Neural cell (in vitro differentiated cells): ENCODE measurements around the gene CARMIL1.

Experiments used
- EP300 ChIP-seq: fragments of 450-650 bp; conservative IDR thresholded peaks from 2 replicates; pipeline ENCODE4 v1.6.1; 2014; ENCODE audit warnings: antibody characterized with exemption, mild to moderate bottlenecking, moderate library complexity; ENCODE audit not compliant: poor library complexity, severe bottlenecking
- EZH2 ChIP-seq: fragments of 200-600, 300-800 bp; shearing (Covaris generic), sonication (generic); IDR thresholded peaks from 2 replicates; pipeline ENCODE4 v1.6.1; 2014; ENCODE audit warnings: antibody characterized with exemption, low read length, borderline replicate concordance, mild to moderate bottlenecking; ENCODE audit not compliant: insufficient read depth, poor library complexity, severe bottlenecking
- MXI1 ChIP-seq: fragments of 450-650 bp; conservative IDR thresholded peaks from 2 replicates; pipeline ENCODE4 v1.6.1; 2014; ENCODE audit warnings: antibody characterized with exemption, mild to moderate bottlenecking; ENCODE audit not compliant: poor library complexity, severe bottlenecking
- POLR2AphosphoS5 ChIP-seq: IDR thresholded peaks from 2 replicates; pipeline ENCODE4 v1.6.1; 2012
- RAD21 ChIP-seq: fragments of 450-650 bp; conservative IDR thresholded peaks from 2 replicates; pipeline ENCODE4 v1.6.1; 2014; ENCODE audit warnings: antibody characterized with exemption, mild to moderate bottlenecking, moderate library complexity
- SMC3 ChIP-seq: fragments of 450-650 bp; conservative IDR thresholded peaks from 2 replicates; pipeline ENCODE4 v1.6.1; 2014; ENCODE audit warnings: antibody characterized with exemption, mild to moderate bottlenecking, moderate library complexity; ENCODE audit not compliant: poor library complexity
- TAF1 ChIP-seq: IDR thresholded peaks from 2 replicates; pipeline ENCODE4 v1.6.1; 2012; ENCODE audit warnings: low read depth
- TF ChIP-seq, protein P1 (sequence below): fragments of 450-650 bp; IDR thresholded peaks from 2 replicates; pipeline ENCODE4 v1.5.1; 2014; ENCODE audit warnings: antibody characterized with exemption, mild to moderate bottlenecking, moderate library complexity; ENCODE audit not compliant: poor library complexity, severe bottlenecking
- TF ChIP-seq, protein P2 (sequence below): IDR thresholded peaks from 2 replicates; pipeline ENCODE4 v1.6.1; 2012; ENCODE audit warnings: borderline replicate concordance

DNA sequence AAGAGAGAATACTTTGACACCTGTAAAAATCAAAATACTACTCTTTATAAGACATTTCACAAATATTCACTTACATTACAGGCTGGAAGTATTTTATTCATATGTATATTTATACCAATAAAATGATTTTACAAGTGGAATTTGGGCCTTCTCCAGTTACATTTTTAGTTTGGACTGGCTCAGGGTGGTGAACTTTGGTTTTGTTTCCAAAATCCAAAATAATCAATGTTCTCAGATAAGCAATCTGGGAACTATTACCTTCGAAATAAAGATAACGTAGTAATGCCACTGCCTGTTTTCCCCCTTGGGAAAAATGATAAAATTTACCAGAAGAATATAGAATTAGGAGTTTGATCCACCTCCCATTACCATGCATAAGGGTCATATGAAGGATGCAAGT lies 341.2 kb downstream of the CARMIL1 start:
- TF ChIP-seq, protein P1, sequence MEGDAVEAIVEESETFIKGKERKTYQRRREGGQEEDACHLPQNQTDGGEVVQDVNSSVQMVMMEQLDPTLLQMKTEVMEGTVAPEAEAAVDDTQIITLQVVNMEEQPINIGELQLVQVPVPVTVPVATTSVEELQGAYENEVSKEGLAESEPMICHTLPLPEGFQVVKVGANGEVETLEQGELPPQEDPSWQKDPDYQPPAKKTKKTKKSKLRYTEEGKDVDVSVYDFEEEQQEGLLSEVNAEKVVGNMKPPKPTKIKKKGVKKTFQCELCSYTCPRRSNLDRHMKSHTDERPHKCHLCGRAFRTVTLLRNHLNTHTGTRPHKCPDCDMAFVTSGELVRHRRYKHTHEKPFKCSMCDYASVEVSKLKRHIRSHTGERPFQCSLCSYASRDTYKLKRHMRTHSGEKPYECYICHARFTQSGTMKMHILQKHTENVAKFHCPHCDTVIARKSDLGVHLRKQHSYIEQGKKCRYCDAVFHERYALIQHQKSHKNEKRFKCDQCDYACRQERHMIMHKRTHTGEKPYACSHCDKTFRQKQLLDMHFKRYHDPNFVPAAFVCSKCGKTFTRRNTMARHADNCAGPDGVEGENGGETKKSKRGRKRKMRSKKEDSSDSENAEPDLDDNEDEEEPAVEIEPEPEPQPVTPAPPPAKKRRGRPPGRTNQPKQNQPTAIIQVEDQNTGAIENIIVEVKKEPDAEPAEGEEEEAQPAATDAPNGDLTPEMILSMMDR = no peak
- TF ChIP-seq EZH2 (no peak), EP300 (no peak), POLR2AphosphoS5 (no peak), MXI1 (no peak), SMC3 (no peak), RAD21 (no peak), TAF1 (no peak)
- TF ChIP-seq, protein P2, sequence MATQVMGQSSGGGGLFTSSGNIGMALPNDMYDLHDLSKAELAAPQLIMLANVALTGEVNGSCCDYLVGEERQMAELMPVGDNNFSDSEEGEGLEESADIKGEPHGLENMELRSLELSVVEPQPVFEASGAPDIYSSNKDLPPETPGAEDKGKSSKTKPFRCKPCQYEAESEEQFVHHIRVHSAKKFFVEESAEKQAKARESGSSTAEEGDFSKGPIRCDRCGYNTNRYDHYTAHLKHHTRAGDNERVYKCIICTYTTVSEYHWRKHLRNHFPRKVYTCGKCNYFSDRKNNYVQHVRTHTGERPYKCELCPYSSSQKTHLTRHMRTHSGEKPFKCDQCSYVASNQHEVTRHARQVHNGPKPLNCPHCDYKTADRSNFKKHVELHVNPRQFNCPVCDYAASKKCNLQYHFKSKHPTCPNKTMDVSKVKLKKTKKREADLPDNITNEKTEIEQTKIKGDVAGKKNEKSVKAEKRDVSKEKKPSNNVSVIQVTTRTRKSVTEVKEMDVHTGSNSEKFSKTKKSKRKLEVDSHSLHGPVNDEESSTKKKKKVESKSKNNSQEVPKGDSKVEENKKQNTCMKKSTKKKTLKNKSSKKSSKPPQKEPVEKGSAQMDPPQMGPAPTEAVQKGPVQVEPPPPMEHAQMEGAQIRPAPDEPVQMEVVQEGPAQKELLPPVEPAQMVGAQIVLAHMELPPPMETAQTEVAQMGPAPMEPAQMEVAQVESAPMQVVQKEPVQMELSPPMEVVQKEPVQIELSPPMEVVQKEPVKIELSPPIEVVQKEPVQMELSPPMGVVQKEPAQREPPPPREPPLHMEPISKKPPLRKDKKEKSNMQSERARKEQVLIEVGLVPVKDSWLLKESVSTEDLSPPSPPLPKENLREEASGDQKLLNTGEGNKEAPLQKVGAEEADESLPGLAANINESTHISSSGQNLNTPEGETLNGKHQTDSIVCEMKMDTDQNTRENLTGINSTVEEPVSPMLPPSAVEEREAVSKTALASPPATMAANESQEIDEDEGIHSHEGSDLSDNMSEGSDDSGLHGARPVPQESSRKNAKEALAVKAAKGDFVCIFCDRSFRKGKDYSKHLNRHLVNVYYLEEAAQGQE = no peak
